ENCODE data around the gene CELSR1. TPM values are rescaled to one million over a fixed set of nuclear protein-coding genes. Genes with fewer than 3 reads are reported as not detected.

Gene CELSR1
- total and polyA plus RNA-seq, 2 of the 13 experiments (the other 11 are each of a cell fraction or from before 2014, with no cell fraction given) = 0.78 to 1.8 TPM

DNA sequence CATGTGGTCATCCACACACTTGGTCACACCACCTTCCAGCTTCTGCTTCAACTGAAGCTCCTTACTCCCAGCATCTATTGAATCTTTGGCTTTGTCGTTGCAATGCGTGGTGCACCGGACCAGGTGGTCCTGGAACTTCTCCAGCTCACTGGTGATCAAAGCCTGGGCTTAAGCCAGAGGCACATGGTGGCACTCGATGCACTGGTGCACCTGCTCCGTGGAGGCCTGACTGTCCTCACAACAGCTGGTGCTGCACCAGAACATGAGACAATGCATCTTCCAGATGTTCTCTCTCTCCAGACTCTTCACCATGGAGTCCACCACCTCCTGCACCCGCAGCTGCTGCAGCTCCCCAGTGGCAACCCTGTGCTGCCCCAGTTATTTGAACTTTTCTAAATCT is 56.0 kb downstream of the CELSR1 start:
- ATAC-seq = no peak
- Histone ChIP-seq H3K4me1 (ENCODE audit: insufficient read depth, low read length) (no peaks in the 10 kb centered on the region), H4K20me1 (ENCODE audit: insufficient read depth, low read length) (no peaks in the 10 kb centered on the region), H3K27me3 (ENCODE audit: control insufficient read depth in 1 of 2, insufficient read depth in 2 of 2, low read length in 2 of 2) (peaks cover 3 to 4% of the 10 kb centered on the region in 2 experiments; a peak in 2 of 5 replicates), H3K79me2 (ENCODE audit: insufficient read depth, low read length) (no peaks in the 10 kb centered on the region), H3K4me2 (ENCODE audit: low read depth, low read length) (no peak overlapping the region), H3K4me3 (replicated peaks in 1 of 3; ENCODE audit: insufficient read depth in 1 of 3, low read depth in 2 of 3, low read length in 3 of 3) (no peak overlapping the region), H3K27ac (ENCODE audit: extremely low read length, insufficient read depth, low read length) (no peak overlapping the region), H3K9me3 (ENCODE audit: low read length) (peaks cover 6% of the 10 kb centered on the region; the same call in 1 of the 2 replicates), H3K9ac (ENCODE audit: insufficient read depth, low read depth, low read length) (no peak overlapping the region), H2AFZ (ENCODE audit: low read length) (no peak overlapping the region), H3K36me3 (replicated peaks in 1 of 2; ENCODE audit: control insufficient read depth in 1 of 2, insufficient read depth in 2 of 2, low read length in 2 of 2) (no peaks in the 10 kb centered on the region)
- CTCF ChIA-PET (ENCODE audit: low intra/inter-chr PET ratio, low total read pairs) = no interaction called here
- 45% methylated on average over 2 of the region's 6 CpGs for WGBS (ENCODE audit: low lambda C conversion rate)
- no peak for DNase-seq (ENCODE audit: low spot score)
- POLR2A ChIA-PET = no interaction called here
- intact Hi-C loops (cut with micrococcal nuclease; ENCODE audit: unreplicated experiment) (no loop called here), in situ Hi-C loops (cut with HindIII; ENCODE audit: extremely low pct_ligation_motif_present, low pct_unique_long_range_greater_than_20kb) (no loop called here)
- no TSS peak for BruUV-seq (replicated peaks)
- TF ChIP-seq SNRNP70 (IDR thresholded peaks at IDR 0.05; ENCODE audit: low read depth, low read length) (no peak), HDAC2 (CRISPR knock-in tag; IDR thresholded peaks at IDR 0.05) (no peak), HOXD1 (CRISPR knock-in tag; IDR thresholded peaks at IDR 0.05) (no peak), ZNF674 (CRISPR knock-in tag; IDR thresholded peaks at IDR 0.05; ENCODE audit: low read depth) (no peak), ZNF563 (CRISPR knock-in tag; IDR thresholded peaks at IDR 0.05) (no peak), NR2F1 (CRISPR knock-in tag; IDR thresholded peaks at IDR 0.05) (no peak), ISL2 (CRISPR knock-in tag; IDR thresholded peaks at IDR 0.05) (no peak), ZNF749 (CRISPR knock-in tag; IDR thresholded peaks at IDR 0.05; ENCODE audit: borderline replicate concordance) (no peak), ZNF234 (CRISPR knock-in tag; conservative IDR thresholded peaks at IDR 0.05) (no peak), ZSCAN30 (CRISPR knock-in tag; IDR thresholded peaks at IDR 0.05) (no peak), RBAK (CRISPR knock-in tag; IDR thresholded peaks at IDR 0.05) (no peak)
- TF ChIP-seq, protein P1, sequence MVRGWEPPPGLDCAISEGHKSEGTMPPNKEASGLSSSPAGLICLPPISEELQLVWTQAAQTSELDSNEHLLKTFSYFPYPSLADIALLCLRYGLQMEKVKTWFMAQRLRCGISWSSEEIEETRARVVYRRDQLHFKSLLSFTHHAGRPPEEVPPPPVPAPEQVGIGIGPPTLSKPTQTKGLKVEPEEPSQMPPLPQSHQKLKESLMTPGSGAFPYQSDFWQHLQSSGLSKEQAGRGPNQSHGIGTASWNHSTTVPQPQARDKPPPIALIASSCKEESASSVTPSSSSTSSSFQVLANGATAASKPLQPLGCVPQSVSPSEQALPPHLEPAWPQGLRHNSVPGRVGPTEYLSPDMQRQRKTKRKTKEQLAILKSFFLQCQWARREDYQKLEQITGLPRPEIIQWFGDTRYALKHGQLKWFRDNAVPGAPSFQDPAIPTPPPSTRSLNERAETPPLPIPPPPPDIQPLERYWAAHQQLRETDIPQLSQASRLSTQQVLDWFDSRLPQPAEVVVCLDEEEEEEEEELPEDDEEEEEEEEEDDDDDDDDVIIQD (CRISPR knock-in tag; IDR thresholded peaks at IDR 0.05; ENCODE audit: low read depth) = no peak
- FAIRE-seq = no peak
